RWPE2 (cell line): ENCODE results near the gene ITGA2.

Source experiments
- ATAC-seq: fragments of 200-7000 bp; cut with Tn5 transposase; 3 replicates; pipeline ENCODE4 v1.9.1; 2021; ENCODE audit warnings: low read depth
- DNase-seq: peaks from one replicate; pipeline ENCODE4 v3.0.0-alpha.2; 2020; ENCODE audit warnings: low spot score
- H3K27ac ChIP-seq: fragments of 450-650 bp; 2 replicates; pipeline ENCODE4 v1.5.1; 2017; ENCODE audit warnings: mild to moderate bottlenecking; ENCODE audit not compliant: poor library complexity, severe bottlenecking
- H3K27me3 ChIP-seq: fragments of 250-450 bp; sonication (Bioruptor Pico); 2 replicates; pipeline ENCODE4 v1.5.1; 2021; ENCODE audit warnings: mild to moderate bottlenecking, moderate library complexity; ENCODE audit not compliant: insufficient read depth, poor library complexity, severe bottlenecking
- H3K36me3 ChIP-seq: fragments of 250-450 bp; sonication (Bioruptor Pico); 2 replicates; pipeline ENCODE4 v1.5.1; 2020; ENCODE audit warnings: low read depth, mild to moderate bottlenecking, moderate library complexity
- H3K4me1 ChIP-seq: fragments of 250-450 bp; sonication (Bioruptor Pico); 2 replicates; pipeline ENCODE4 v1.5.1; 2021; ENCODE audit warnings: mild to moderate bottlenecking, moderate library complexity; ENCODE audit not compliant: insufficient read depth, poor library complexity, severe bottlenecking
- H3K4me3 ChIP-seq: fragments of 250-450 bp; sonication (Bioruptor Pico); 2 replicates; pipeline ENCODE4 v1.5.1; 2021; ENCODE audit warnings: mild to moderate bottlenecking, moderate library complexity; ENCODE audit not compliant: severe bottlenecking
- H3K9me3 ChIP-seq: fragments of 250-450 bp; sonication (Bioruptor Pico); 2 replicates; pipeline ENCODE4 v1.5.1; 2021; ENCODE audit warnings: mild to moderate bottlenecking, moderate library complexity; ENCODE audit not compliant: severe bottlenecking
- TF ChIP-seq, protein P1 (sequence below): fragments of 450-650 bp; IDR thresholded peaks from one replicate; pipeline ENCODE4 v1.5.1; 2017; ENCODE audit warnings: mild to moderate bottlenecking, moderate library complexity; ENCODE audit not compliant: poor library complexity, severe bottlenecking

The ITGA2 gene

DNA sequence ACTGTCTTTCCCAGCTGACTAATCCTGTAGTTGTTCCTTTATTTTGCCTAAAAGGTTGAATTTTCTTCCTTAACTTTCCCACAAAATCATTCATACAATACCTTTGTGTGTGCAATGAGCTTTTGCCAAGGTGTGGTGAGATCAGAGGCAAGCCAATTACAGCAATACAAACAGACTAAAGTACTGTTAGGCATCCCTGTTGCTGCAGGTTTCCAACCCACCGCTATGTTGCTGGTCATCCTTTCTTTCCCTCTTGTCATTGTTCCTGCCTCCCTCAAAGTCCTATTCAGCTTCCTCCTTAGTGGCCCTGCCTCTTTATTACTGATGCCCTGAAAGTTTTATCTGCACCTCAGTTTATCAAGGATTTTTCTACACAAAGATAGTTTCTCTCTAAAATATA lies 22.1 kb downstream of the ITGA2 start:
- no peaks in the 10 kb centered on the region for H3K9me3 ChIP-seq
- DNase-seq (no peak), ATAC-seq (no peak)
- TF ChIP-seq, protein P1, sequence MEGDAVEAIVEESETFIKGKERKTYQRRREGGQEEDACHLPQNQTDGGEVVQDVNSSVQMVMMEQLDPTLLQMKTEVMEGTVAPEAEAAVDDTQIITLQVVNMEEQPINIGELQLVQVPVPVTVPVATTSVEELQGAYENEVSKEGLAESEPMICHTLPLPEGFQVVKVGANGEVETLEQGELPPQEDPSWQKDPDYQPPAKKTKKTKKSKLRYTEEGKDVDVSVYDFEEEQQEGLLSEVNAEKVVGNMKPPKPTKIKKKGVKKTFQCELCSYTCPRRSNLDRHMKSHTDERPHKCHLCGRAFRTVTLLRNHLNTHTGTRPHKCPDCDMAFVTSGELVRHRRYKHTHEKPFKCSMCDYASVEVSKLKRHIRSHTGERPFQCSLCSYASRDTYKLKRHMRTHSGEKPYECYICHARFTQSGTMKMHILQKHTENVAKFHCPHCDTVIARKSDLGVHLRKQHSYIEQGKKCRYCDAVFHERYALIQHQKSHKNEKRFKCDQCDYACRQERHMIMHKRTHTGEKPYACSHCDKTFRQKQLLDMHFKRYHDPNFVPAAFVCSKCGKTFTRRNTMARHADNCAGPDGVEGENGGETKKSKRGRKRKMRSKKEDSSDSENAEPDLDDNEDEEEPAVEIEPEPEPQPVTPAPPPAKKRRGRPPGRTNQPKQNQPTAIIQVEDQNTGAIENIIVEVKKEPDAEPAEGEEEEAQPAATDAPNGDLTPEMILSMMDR = no peak
- H3K4me1 ChIP-seq = peaks cover 37% of the 10 kb centered on the region
- H3K27ac ChIP-seq = no peak overlapping the region
- peaks cover 15% of the 10 kb centered on the region; the same call in 1 of the 2 replicates for H3K36me3 ChIP-seq
- no peaks in the 10 kb centered on the region for H3K27me3 ChIP-seq
- no peak overlapping the region for H3K4me3 ChIP-seq

DNA sequence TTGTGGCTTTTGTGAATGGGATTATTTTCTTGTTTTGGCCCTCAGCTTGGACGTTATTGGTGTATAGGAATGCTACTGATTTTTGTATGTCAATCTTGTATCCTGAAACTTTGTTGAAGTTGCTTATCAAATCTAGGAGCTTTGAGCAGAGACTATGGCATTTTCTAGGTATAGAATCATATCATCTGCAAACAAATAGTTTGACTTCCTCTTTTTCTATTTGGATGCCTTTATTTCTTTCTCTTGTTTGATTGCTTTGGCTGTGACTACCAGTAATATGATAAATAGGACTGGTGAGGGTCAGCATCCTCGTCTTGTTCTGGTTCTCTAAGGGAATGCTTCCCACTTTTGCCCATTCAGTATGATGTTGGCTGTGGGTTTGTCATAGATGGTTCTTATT lies 24.7 kb downstream of the ITGA2 start:
- Histone ChIP-seq H3K27me3 (no peaks in the 10 kb centered on the region), H3K9me3 (no peaks in the 10 kb centered on the region), H3K36me3 (peaks cover 13% of the 10 kb centered on the region; the same call in 1 of the 2 replicates), H3K27ac (no peak overlapping the region), H3K4me1 (peaks cover 13% of the 10 kb centered on the region), H3K4me3 (no peak overlapping the region)
- DNase-seq (no peak), ATAC-seq (no peak)
- TF ChIP-seq, protein P1 = no peak

DNA sequence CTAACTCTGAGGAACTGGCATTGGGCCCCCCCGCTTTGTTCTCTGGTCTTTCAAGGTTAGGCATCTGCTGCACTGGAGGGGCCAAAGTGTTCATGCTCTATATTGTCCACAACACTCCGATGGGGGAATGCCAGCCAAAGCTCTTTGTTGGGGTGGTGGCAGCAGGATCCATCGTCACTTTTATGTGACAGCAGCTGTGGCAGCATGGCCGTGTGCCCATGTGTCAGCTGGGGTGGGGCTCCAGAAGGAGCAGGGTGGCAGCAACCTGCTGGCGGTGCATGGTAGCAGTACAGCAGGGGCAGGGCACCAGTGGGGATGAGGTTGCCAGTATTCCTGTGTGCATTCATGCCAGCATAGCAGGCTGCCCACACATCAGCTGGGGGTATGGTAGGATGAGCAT lies 28.2 kb downstream of the ITGA2 start:
- TF ChIP-seq, protein P1 = no peak
- Histone ChIP-seq H3K36me3 (peaks cover 15% of the 10 kb centered on the region; the same call in 1 of the 2 replicates), H3K27me3 (no peaks in the 10 kb centered on the region), H3K27ac (no peak overlapping the region), H3K9me3 (no peaks in the 10 kb centered on the region), H3K4me3 (no peak overlapping the region), H3K4me1 (peaks cover 16% of the 10 kb centered on the region)
- no peak for ATAC-seq
- DNase-seq = no peak

DNA sequence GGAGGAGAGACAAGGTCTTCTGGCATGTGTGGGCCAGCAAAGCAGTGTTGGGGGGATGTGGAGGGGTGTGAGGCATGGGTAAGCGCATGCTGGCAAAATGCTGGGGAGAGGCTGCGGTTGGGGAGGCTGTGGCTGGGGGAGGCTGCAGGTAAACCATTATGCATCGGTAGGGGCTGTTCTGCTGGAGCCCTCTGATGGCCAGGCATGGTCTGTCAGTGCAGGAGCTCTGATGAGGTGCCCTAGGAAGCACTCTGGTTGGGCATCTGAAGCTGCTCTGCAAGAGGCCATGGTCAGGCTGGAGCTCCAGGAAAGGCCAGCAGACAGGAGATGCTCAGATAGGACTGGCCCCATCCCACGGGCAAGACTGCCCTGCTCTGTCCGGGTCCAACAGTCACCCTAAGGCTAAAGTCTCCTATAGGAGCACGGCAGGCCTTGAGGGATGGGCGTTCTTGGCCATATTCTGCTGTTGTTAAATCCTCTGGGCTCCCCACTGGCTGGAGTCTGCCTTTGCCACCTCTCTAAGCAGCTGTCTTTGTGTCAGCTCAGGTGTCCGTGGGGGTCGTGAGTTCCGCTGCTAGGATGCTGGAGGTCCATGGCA lies 28.7 kb downstream of the ITGA2 start:
- Histone ChIP-seq H3K4me1 (peaks cover 17% of the 10 kb centered on the region), H3K27me3 (no peaks in the 10 kb centered on the region), H3K27ac (no peak overlapping the region), H3K4me3 (no peak overlapping the region), H3K9me3 (no peaks in the 10 kb centered on the region), H3K36me3 (peaks cover 13% of the 10 kb centered on the region; the same call in 1 of the 2 replicates)
- no peak for DNase-seq
- no peak for ATAC-seq
- TF ChIP-seq, protein P1 = no peak

DNA sequence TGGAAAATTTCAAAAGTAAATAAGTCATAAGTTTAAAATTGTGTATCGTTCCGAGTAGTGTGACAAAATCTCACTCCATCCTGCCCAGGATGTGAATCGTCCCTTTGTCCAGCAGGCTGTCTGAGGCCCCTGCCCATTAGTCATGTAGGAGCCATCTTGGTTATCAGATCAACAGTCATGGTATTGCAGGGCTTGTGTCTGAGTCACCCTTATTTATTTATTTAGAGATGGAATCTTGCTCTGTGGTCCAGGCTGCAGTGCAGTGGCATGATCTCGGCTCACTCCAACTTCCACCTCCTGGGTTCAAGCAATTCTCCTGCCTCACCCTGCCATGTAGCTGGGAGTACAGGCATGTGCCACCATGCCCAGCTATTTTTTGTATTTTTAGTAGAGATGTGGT lies 30.2 kb downstream of the ITGA2 start:
- H3K9me3 ChIP-seq = no peaks in the 10 kb centered on the region
- H3K27ac ChIP-seq = peak overlapping the region; percentile 7
- DNase-seq (no peak), ATAC-seq (peak; percentile 81)
- TF ChIP-seq, protein P1 = peak; percentile 6
- H3K4me1 ChIP-seq = peaks cover 31% of the 10 kb centered on the region
- no peak overlapping the region for H3K4me3 ChIP-seq
- H3K27me3 ChIP-seq = no peaks in the 10 kb centered on the region
- H3K36me3 ChIP-seq = peaks cover 19% of the 10 kb centered on the region
